HCT116 (cell line): ENCODE measurements around the gene HAGH. TPM values are rescaled to one million over a fixed set of nuclear protein-coding genes. Genes with fewer than 3 reads are reported as not detected.

Experiments
- ATAC-seq: fragments of 200-7000 bp; cut with Tn5 transposase; 2 replicates; pipeline ENCODE4 v1.9.1; 2020; ENCODE audit warnings: mild to moderate bottlenecking, moderate library complexity
- BruUV-seq: library from RNA; stranded (reverse); fragments of 400-500 nt; replicated peaks from 2 replicates; lab custom pipeline; 2021; lab: Mats Ljungman, UMichigan
- CTCF ChIA-PET: fragments of 300-600 bp; sonication (Branson Sonifier 250); formaldehyde crosslinking; loops from one replicate; lab custom pipeline; 2021; ENCODE audit warnings: antibody characterized with exemption; lab: Charles Lee
- POLR2A ChIA-PET: fragments of 300-600, 350-600 bp; sonication (Branson Sonifier 250); formaldehyde crosslinking; loops from one replicate; lab custom pipeline; 2021; ENCODE audit warnings: antibody characterized with exemption; lab: Charles Lee
- RAD21 ChIA-PET, 2 experiments: fragments of 300-600 bp; sonication (Branson Sonifier 250); formaldehyde crosslinking; loops; one replicate each; lab custom pipeline; 2023; ENCODE audit warnings: low total read pairs in 2 of 2; ENCODE audit not compliant: uncharacterized antibody in 2 of 2, unreplicated experiment in 2 of 2, low non-redundant PET in 1 of 2; lab: Charles Lee
- DNase-seq: peaks from one replicate; pipeline ENCODE4 v3.0.0-alpha.2; 2010; ENCODE audit warnings: low read depth, low spot score
- H2AFZ ChIP-seq: fragments of 200-600 bp; shearing (Covaris generic), sonication (generic); 2 replicates; pipeline ENCODE4 v1.6.1; 2017; ENCODE audit warnings: low read depth, mixed run types, mixed read lengths, antibody characterized with exemption, low read length; ENCODE audit not compliant: poor library complexity, severe bottlenecking
- H3K27ac ChIP-seq: 2 replicates; pipeline ENCODE4 v1.5.1; 2012; ENCODE audit warnings: low read depth, low read length
- H3K27me3 ChIP-seq: fragments of 200-600 bp; sonication (generic); 2 replicates; pipeline ENCODE4 v1.6.1; 2016; ENCODE audit warnings: mixed run types, low read length, mixed read lengths; ENCODE audit not compliant: insufficient read depth
- H3K36me3 ChIP-seq, 2 experiments: fragments of 200-500 bp in 1 of 2; fragments of 200-600 bp in 1 of 2; sonication (Bioruptor generic) in 1 of 2; sonication (generic) in 1 of 2; 2 replicates each; pipeline versions ENCODE4 v1.5.1 to v1.6.1; 2014 to 2016; ENCODE audit warnings: low read length in 2 of 2, inconsistent platforms in 1 of 2, mixed read lengths in 1 of 2, mixed run types in 1 of 2; ENCODE audit not compliant: insufficient read depth in 2 of 2, control insufficient read depth in 1 of 2
- H3K4me1 ChIP-seq, 2 experiments: fragments of 200-600 bp in 1 of 2; sonication (generic) in 1 of 2; 2 replicates each; pipeline versions ENCODE4 v1.5.1 to v1.6.1; 2012 to 2017; ENCODE audit warnings: low read length in 2 of 2, inconsistent platforms in 1 of 2, mild to moderate bottlenecking in 1 of 2, mixed read lengths in 1 of 2, mixed run types in 1 of 2, moderate library complexity in 1 of 2; ENCODE audit not compliant: insufficient read depth in 2 of 2, control insufficient read depth in 1 of 2
- H3K4me2 ChIP-seq: fragments of 200-600 bp; sonication (generic); 2 replicates; pipeline ENCODE4 v1.6.1; 2017; ENCODE audit warnings: mixed run types, low read length, mixed read lengths
- H3K4me3 ChIP-seq, 2 experiments: fragments of 200-600 bp in 1 of 2; sonication (generic) in 1 of 2; replicated peaks in 1 of 2; 2 replicates each; pipeline ENCODE4 v1.5.1; 2011 to 2016; ENCODE audit warnings: low read length in 2 of 2, control low read depth in 1 of 2, low read depth in 1 of 2, mild to moderate bottlenecking in 1 of 2, mixed read lengths in 1 of 2, mixed run types in 1 of 2
- H3K79me2 ChIP-seq: fragments of 200-600 bp; sonication (generic); 2 replicates; pipeline ENCODE4 v1.6.1; 2017; ENCODE audit warnings: mild to moderate bottlenecking, mixed run types, low read length, moderate library complexity, mixed read lengths; ENCODE audit not compliant: insufficient read depth
- H3K9ac ChIP-seq: fragments of 200-600 bp; sonication (generic); 2 replicates; pipeline ENCODE4 v1.6.1; 2016; ENCODE audit warnings: low read length, mixed read lengths
- H3K9me2 ChIP-seq: fragments of 200-600 bp; sonication (generic), shearing (Covaris generic); 2 replicates; pipeline ENCODE4 v1.6.1; 2017; ENCODE audit warnings: mixed run types, mild to moderate bottlenecking, moderate library complexity; ENCODE audit not compliant: insufficient read depth
- H3K9me3 ChIP-seq, 2 experiments: fragments of 200-500 bp in 1 of 2; fragments of 200-600 bp in 1 of 2; sonication (Bioruptor generic) in 1 of 2; sonication (generic) in 1 of 2; 2 replicates each; pipeline ENCODE4 v1.6.1; 2014 to 2017; ENCODE audit warnings: low read length in 2 of 2, mixed read lengths in 2 of 2, inconsistent platforms in 1 of 2, low read depth in 1 of 2, mild to moderate bottlenecking in 1 of 2, mixed run types in 1 of 2, moderate library complexity in 1 of 2; ENCODE audit not compliant: control insufficient read depth in 1 of 2, insufficient read depth in 1 of 2
- H4K20me1 ChIP-seq: fragments of 200-600 bp; sonication (generic), shearing (Covaris generic); 2 replicates; pipeline ENCODE4 v1.6.1; 2017; ENCODE audit warnings: mixed run types, mild to moderate bottlenecking, moderate library complexity; ENCODE audit not compliant: insufficient read depth
- CTCF ChIP-seq, 3 experiments: fragments of 200-600 bp in 1 of 3; sonication (generic) in 1 of 3; IDR thresholded peaks in 2 of 3; conservative IDR thresholded peaks in 1 of 3; 2 replicates each; pipeline ENCODE4 v1.5.1; 2012 to 2017; ENCODE audit warnings: low read depth in 2 of 3, low read length in 2 of 3, antibody characterized with exemption in 1 of 3, borderline replicate concordance in 1 of 3, control low read depth in 1 of 3, mild to moderate bottlenecking in 1 of 3, mixed read lengths in 1 of 3, mixed run types in 1 of 3, moderate library complexity in 1 of 3; ENCODE audit not compliant: insufficient read depth in 1 of 3
- EGR1 ChIP-seq: IDR thresholded peaks from 2 replicates; pipeline ENCODE4 v1.6.1; 2012; ENCODE audit warnings: low read depth
- ELF1 ChIP-seq: IDR thresholded peaks from 2 replicates; pipeline ENCODE4 v1.6.1; 2012; ENCODE audit warnings: low read depth, borderline replicate concordance
- FOSL1 ChIP-seq: IDR thresholded peaks from 2 replicates; pipeline ENCODE4 v1.6.1; 2012; ENCODE audit warnings: low read depth
- JUND ChIP-seq: IDR thresholded peaks from 2 replicates; pipeline ENCODE4 v1.6.1; 2012
- POLR2A ChIP-seq: IDR thresholded peaks from 2 replicates; pipeline ENCODE4 v1.7.0; 2011; ENCODE audit warnings: borderline replicate concordance; ENCODE audit not compliant: insufficient read depth, insufficient read length; ENCODE audit errors: extremely low read depth
- RAD21 ChIP-seq: IDR thresholded peaks from 2 replicates; pipeline ENCODE4 v1.6.1; 2012; ENCODE audit warnings: low read depth, mild to moderate bottlenecking
- REST ChIP-seq: IDR thresholded peaks from 2 replicates; pipeline ENCODE4 v1.6.1; 2012; ENCODE audit warnings: low read depth
- SP1 ChIP-seq: IDR thresholded peaks from 2 replicates; pipeline ENCODE4 v1.6.1; 2012; ENCODE audit warnings: low read depth
- YY1 ChIP-seq: IDR thresholded peaks from 2 replicates; pipeline ENCODE4 v1.6.1; 2011; ENCODE audit warnings: low read length, low read depth, moderate library complexity, mild to moderate bottlenecking; ENCODE audit not compliant: insufficient replicate concordance; ENCODE audit errors: extremely low read depth
- ZNF274 ChIP-seq: fragments of 200-500 bp; sonication (Bioruptor generic); IDR thresholded peaks from 2 replicates; pipeline ENCODE4 v1.6.1; 2014; ENCODE audit warnings: mild to moderate bottlenecking, low read depth, low read length, inconsistent platforms
- intact Hi-C: fragments of 100-400 bp; cut with micrococcal nuclease; formaldehyde crosslinking; loops from 2 replicates; pipeline ENCODE4 v1.10.0; 2022
- total RNA-seq: library from RNA; stranded (reverse); gene quantifications from one replicate; pipeline ENCODE4 v1.2.1, GENCODE V29; 2021; ENCODE audit not compliant: unreplicated experiment
- TF ChIP-seq, protein P1 (sequence below): IDR thresholded peaks from 2 replicates; pipeline ENCODE4 v1.6.1; 2012

HAGH gene
- total RNA-seq, 1 experiment from 2014 or later = 39.1 TPM

- BruUV-seq = no TSS peak
- H2AFZ ChIP-seq = no peak overlapping the region
- H3K4me3 ChIP-seq = no peak overlapping the region
- H4K20me1 ChIP-seq = no peaks in the 10 kb centered on the region
- intact Hi-C loops = no loop called here
- no peak overlapping the region for H3K27ac ChIP-seq
- ATAC-seq (no peak), DNase-seq (no peak)
- ChIA-PET POLR2A (interaction anchor here (1.0 kb wide), 1 partner anchor 106 kb away, joined by 4 read pairs; the partner anchor contains the start of gene RPS2), RAD21 (interaction anchor here in 1 of 2 experiments (0.5 kb wide), 1 partner anchor 55 kb away, joined by 3 read pairs; no protein-coding TSS in a partner anchor), CTCF (no interaction called here)
- peaks cover 6 to 7% of the 10 kb centered on the region in 2 experiments; a peak in 3 of 4 replicates for H3K4me1 ChIP-seq
- no peaks in the 10 kb centered on the region for H3K79me2 ChIP-seq
- H3K9me2 ChIP-seq = no peaks in the 10 kb centered on the region
- no peak overlapping the region for H3K4me2 ChIP-seq
- H3K27me3 ChIP-seq = no peaks in the 10 kb centered on the region; the same call in 1 of the 2 replicates
- H3K36me3 ChIP-seq = no peaks in the 10 kb centered on the region
- no peaks in the 10 kb centered on the region for H3K9me3 ChIP-seq
- no peak for TF ChIP-seq REST
- TF ChIP-seq ELF1 = no peak
- TF ChIP-seq YY1 = no peak
- no peak for TF ChIP-seq JUND
- no peak for TF ChIP-seq CTCF (IDR thresholded peaks at IDR 0.05 in 2 of 3, conservative IDR thresholded peaks at IDR 0.05 in 1 of 3; ENCODE audit: borderline replicate concordance in 1 of 3, insufficient read depth in 1 of 3, low read depth in 2 of 3, low read length in 2 of 3)
- TF ChIP-seq EGR1 = no peak
- TF ChIP-seq FOSL1 = no peak
- TF ChIP-seq ZNF274 = no peak
- no peak for TF ChIP-seq POLR2A
- no peak for TF ChIP-seq SP1
- TF ChIP-seq, protein P1, sequence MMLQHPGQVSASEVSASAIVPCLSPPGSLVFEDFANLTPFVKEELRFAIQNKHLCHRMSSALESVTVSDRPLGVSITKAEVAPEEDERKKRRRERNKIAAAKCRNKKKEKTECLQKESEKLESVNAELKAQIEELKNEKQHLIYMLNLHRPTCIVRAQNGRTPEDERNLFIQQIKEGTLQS = no peak
- TF ChIP-seq RAD21 = no peak
- H3K9ac ChIP-seq = no peak overlapping the region
These were observed 31.7 kb upstream of the HAGH start for GRCh38 chr16:1858189-1858865.
